HG02610 (cell line): ENCODE data around the gene SAMSN1.

Source experiments
- ATAC-seq: cut with Tn5 transposase; IDR thresholded peaks from one replicate; pipeline ENCODE4 v1.9.1; 2021; ENCODE audit warnings: mild to moderate bottlenecking, moderate library complexity; ENCODE audit not compliant: unreplicated experiment

The SAMSN1 gene

DNA sequence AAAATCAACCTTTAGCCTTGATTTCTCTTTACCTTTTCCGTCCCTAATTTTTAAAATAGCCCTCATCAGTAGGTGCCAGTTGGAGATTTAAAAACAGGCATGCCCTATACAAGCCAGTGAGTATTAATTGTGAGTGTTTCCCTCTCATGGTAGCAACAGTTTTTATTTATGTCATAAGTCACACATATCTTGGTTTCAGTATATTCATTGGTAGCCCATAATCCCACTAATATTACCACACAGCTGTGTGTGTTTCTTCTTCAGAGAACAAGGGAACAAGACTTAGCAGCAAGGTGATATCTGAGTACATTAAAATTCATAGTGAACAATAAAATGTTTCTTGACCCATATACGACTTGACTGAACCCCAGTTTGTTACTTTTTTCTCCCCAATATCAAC, 94.6 kb downstream of the SAMSN1 start:
- ATAC-seq: no peak

DNA sequence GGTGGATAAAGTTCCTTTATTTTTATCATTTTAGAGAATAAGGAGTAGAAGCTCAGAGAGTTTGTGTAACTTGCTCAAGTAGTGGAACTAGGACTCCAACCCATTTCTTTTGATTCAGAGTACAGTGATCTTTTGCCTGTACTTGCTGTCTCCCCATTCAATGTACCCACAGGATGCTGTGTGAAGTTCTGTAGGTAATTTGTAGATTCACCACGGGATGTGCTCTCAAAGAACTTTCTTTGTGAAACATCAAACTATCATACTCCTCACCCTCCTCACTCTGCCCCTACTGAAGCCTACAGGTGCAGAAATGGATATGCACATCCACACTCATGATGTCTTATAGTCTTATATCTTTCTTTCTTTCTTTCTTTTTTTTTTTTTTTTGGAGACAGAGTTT, 97.3 kb downstream of the SAMSN1 start:
- no peak for ATAC-seq

- no peak for ATAC-seq
These were observed 107.9 kb downstream of the SAMSN1 start for GRCh38 chr21:14438211-14438610.

DNA sequence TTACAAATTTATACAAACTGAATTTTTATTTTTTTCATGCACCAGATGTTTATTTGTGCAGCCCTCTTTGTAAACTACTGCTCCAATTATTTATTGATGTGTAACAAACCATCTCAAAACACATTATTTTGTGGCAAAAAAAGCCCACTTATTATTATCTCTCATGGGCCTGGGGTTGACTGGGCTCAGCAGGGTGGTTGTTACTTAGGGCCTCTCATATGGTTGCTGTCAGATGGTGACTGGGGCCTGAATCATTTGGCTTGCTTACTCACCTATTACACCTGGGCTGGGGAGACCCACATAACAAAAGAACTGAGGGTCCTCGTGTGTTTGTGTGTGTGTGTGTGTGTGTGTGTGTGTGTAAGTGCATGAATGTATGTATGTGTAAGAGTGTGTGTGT, 110.7 kb downstream of the SAMSN1 start:
- ATAC-seq: no peak
